Colonic mucosa (tissue), 4 donors: ENCODE data around the gene SLC8B1. TPM values are rescaled to one million over a fixed set of nuclear protein-coding genes. Genes with fewer than 3 reads are reported as not detected.

Experiments
- DNase-seq: peaks from one replicate; pipeline ENCODE4 v3.0.0-alpha.2; 2020
- H3K27ac ChIP-seq: fragments of 200-600 bp; one replicate; pipeline ENCODE4 v1.8.0; 2021
- H3K27me3 ChIP-seq: fragments of 200-600 bp; one replicate; pipeline ENCODE4 v1.8.0; 2021
- H3K36me3 ChIP-seq: fragments of 200-600 bp; one replicate; pipeline ENCODE4 v1.8.0; 2021
- H3K4me1 ChIP-seq: fragments of 200-600 bp; one replicate; pipeline ENCODE4 v1.8.0; 2021; ENCODE audit warnings: mild to moderate bottlenecking
- H3K4me3 ChIP-seq: fragments of 200-600 bp; one replicate; pipeline ENCODE4 v1.8.0; 2021
- H3K9ac ChIP-seq, 2 donors: one replicate each; pipeline ENCODE4 v1.7.0; 2013; ENCODE audit warnings: control low read depth in 2 of 2, low read depth in 2 of 2, low read length in 2 of 2
- H3K9me3 ChIP-seq: fragments of 200-600 bp; one replicate; pipeline ENCODE4 v1.8.0; 2021
- CTCF ChIP-seq: fragments of 200-600 bp; IDR thresholded peaks from one replicate; pipeline ENCODE4 v1.8.0; 2022; ENCODE audit warnings: antibody characterized with exemption, mild to moderate bottlenecking
- intact Hi-C: fragments of 100-400 bp; cut with DNase I; formaldehyde crosslinking; loops from one replicate; pipeline ENCODE4 v1.14.1; 2022
- total RNA-seq, 2 donors: library from RNA; stranded (reverse); fragmentation: NEBNext Ultra II Directional in 1 of 2; extraction: Animal tissue kit (Norgen Biotek cat#: 25700) in 1 of 2; gene quantifications; one replicate each; pipeline ENCODE4 v1.2.1, GENCODE V29; 2021
- donor health status: healthy.
- donor health status: DM: no; HTN: no; CAD: no.
- donor health status: DM: no; HTN: no; CAD: no.

The SLC8B1 gene
- total RNA-seq, 2 donors from 2014 or later, result 34.3 to 44.1 TPM

GRCh38 chr12:113302466-113302865 is 32.4 kb downstream of the SLC8B1 start:
- H3K4me3 ChIP-seq, result no peak overlapping the region
- peaks cover 7% of the 10 kb centered on the region for H3K36me3 ChIP-seq
- no peaks in the 10 kb centered on the region for H3K9me3 ChIP-seq
- no peak overlapping the region for H3K27ac ChIP-seq
- H3K9ac ChIP-seq, result no peak overlapping the region
- intact Hi-C loops, result loop anchor here (10.0 kb wide), 1 partner anchor 108 kb away; no protein-coding TSS in a partner anchor
- DNase-seq, result no peak
- no peaks in the 10 kb centered on the region for H3K27me3 ChIP-seq
- no peak for TF ChIP-seq CTCF
- no peaks in the 10 kb centered on the region for H3K4me1 ChIP-seq

GRCh38 chr12:113301811-113302210 is 33.1 kb downstream of the SLC8B1 start:
- intact Hi-C loops, result loop anchor here (10.0 kb wide), 1 partner anchor 107 kb away; no protein-coding TSS in a partner anchor
- Histone ChIP-seq H3K9ac (no peak overlapping the region), H3K9me3 (no peaks in the 10 kb centered on the region), H3K4me1 (no peaks in the 10 kb centered on the region), H3K36me3 (peaks cover 7% of the 10 kb centered on the region), H3K4me3 (no peak overlapping the region), H3K27ac (no peak overlapping the region), H3K27me3 (no peaks in the 10 kb centered on the region)
- no peak for TF ChIP-seq CTCF
- no peak for DNase-seq

- no peaks in the 10 kb centered on the region for H3K27me3 ChIP-seq
- TF ChIP-seq CTCF, result no peak
- peak; percentile 33 for DNase-seq
- H3K9me3 ChIP-seq, result no peaks in the 10 kb centered on the region
- no peak overlapping the region for H3K9ac ChIP-seq
- H3K27ac ChIP-seq, result peak overlapping the region; percentile 8
- intact Hi-C loops, result loop anchor here (10.0 kb wide), 1 partner anchor 105 kb away; no protein-coding TSS in a partner anchor
- H3K4me1 ChIP-seq, result no peaks in the 10 kb centered on the region
- H3K4me3 ChIP-seq, result no peak overlapping the region
- H3K36me3 ChIP-seq, result peaks cover 6% of the 10 kb centered on the region
Observed at GRCh38 chr12:113299619-113300237, 35.2 kb downstream of the SLC8B1 start.

- Histone ChIP-seq H3K4me1 (no peaks in the 10 kb centered on the region), H3K9ac (no peak overlapping the region), H3K4me3 (no peak overlapping the region), H3K36me3 (no peaks in the 10 kb centered on the region), H3K27ac (peak overlapping the region; percentile 8), H3K9me3 (no peaks in the 10 kb centered on the region), H3K27me3 (no peaks in the 10 kb centered on the region)
- TF ChIP-seq CTCF, result no peak
- intact Hi-C loops, result no loop called here
- DNase-seq, result peak; percentile 42
Observed at GRCh38 chr12:113298861-113299545, 35.9 kb downstream of the SLC8B1 start.

GRCh38 chr12:113298472-113298817 is 36.5 kb downstream of the SLC8B1 start:
- intact Hi-C loops, result no loop called here
- Histone ChIP-seq H3K27me3 (no peaks in the 10 kb centered on the region), H3K36me3 (no peaks in the 10 kb centered on the region), H3K9ac (no peak overlapping the region), H3K27ac (no peak overlapping the region), H3K9me3 (no peaks in the 10 kb centered on the region), H3K4me1 (no peaks in the 10 kb centered on the region), H3K4me3 (no peak overlapping the region)
- DNase-seq, result no peak
- TF ChIP-seq CTCF, result no peak
